GM18867 (cell line): ENCODE data around the gene RPS16.

Experiments
- ATAC-seq: cut with Tn5 transposase; IDR thresholded peaks from one replicate; pipeline ENCODE4 v1.9.1; 2021; ENCODE audit warnings: mild to moderate bottlenecking, moderate library complexity; ENCODE audit not compliant: unreplicated experiment

RPS16 gene

DNA sequence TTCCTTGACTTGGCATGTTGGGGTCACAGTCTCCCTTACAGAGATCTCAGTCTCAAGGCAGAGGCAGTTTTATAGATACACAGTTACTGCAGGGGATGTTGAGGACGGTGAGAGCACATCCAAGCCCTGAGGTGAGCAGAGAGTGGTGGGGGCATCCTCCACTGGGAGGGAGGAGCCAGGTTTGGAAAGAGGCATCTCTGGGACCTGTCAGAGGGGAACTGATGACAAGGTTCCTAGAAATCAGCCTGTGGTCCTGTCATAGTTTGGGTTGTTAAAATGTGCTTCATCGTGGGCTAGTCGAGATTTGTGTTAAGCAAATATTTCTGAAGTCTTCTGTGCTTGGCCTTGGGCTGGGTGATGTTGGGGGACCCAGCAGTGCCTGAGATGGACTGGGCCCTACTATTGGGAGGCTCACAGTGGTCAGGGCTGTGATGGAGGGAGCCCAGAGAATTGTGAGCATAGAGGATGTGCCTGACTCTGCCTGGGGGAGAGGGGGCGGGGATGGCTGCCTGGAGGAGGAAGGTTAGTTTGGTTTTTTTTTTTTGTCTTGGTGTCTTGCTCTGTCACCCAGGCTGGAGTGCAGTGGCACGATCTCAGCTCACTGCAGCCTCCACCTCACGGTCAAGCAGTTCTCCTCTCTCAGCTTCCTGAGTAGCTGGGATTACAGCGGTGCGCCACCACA, 13.5 kb upstream of the RPS16 start:
- no peak for ATAC-seq

DNA sequence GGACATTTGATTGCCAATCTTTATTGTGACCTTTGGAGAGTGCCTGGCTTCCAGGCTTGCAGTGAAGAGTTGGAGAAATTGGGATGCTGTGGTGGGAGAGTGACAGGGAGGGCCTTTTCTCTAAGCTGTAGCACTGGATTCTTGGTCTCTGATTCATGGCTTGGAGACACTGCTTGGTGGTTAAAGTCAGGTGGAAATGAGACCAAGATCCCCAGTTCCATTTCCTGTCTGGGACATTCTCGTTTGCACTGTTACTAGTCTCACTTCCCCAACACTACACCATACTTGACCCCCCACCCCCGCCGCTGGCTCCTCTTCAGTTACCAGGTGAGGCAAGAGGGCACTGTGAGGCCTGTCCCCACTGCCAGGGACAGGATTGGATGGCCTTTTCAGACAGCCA, 12.5 kb upstream of the RPS16 start:
- ATAC-seq: no peak

DNA sequence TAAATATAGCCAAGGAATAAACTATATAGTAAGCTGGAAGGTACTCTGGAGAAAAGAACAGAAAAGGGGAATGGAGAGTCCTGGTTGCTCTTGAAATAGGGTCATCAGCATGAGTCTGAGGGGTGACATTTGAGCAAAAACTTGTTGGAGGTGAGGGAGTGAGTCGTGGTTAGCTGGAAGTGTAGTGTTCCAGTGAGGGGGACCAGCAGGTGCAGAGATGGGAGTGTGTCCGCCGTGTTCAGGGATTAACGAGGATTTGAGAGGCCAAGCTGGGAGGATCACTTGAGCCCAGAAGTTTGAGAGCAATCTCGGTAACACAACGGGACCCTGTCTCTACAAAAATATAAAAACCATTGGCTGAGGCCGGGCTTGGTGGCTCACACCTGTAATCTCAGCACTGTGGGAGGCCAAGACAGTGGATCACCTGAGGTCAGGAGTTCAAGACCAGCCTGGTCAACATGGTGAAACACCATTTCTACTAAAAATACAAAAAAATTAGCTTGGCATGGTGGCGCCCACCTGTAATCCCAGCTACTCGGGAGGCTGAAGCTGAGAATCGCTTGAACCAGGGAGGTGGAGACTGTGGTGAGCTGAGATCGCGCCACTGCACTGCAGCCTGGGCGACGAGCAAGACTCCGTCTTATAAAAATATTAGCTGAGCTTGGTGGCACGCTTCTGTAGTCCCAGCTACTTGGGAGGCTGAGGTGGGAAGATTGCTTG, 10.8 kb upstream of the RPS16 start:
- no peak for ATAC-seq

DNA sequence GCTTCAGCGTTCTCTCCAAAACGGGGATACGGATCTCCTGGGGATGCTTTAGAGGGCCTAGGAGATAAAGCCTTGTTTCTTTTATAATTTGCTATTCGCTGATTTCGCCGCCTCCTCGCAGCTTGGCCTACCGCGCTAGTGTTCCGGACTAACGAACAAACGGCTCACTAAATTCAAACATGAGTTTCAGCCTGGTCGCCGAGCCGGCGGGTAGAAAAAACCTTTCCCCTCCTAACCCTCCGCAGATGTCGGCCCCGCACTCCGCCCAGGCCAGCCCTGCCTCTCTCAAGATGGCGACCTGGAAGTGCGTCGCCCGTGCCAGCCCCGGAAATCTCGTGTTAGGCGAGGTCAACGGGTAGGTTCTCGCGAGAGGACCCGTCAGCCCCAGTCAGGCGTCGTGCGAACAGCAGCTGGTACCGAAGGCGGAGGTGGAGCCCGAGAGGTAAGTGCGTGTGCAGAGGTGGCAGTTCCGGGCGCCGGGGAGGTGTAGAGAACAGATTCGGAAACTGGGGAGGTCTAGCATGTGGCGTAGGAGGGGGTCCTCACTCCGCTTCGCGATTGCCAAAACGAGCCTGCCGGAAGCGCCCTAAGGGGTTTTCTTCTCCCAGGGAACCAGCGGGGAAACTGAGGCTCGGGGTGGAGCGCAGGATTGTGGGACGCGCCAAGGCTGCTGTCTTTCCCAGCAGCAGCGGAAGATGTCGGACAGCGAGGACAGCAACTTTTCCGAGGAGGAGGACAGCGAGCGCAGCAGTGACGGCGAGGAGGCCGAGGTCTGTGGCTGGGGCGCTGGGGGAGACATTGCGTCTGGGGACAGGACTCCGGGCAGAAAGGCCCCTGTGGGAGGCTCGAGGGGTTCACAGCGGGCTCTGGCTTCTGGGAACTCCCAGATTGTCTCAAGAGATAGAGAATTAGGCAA, 9.7 kb upstream of the RPS16 start, which contains the start of gene SUPT5H:
Gene SUPT5H, plus strand, starts transcription at position 387 of the 916 bp plus-strand sequence. Its CDS starts 309 bp downstream, at position 696.
- ATAC-seq: peak; percentile 87

DNA sequence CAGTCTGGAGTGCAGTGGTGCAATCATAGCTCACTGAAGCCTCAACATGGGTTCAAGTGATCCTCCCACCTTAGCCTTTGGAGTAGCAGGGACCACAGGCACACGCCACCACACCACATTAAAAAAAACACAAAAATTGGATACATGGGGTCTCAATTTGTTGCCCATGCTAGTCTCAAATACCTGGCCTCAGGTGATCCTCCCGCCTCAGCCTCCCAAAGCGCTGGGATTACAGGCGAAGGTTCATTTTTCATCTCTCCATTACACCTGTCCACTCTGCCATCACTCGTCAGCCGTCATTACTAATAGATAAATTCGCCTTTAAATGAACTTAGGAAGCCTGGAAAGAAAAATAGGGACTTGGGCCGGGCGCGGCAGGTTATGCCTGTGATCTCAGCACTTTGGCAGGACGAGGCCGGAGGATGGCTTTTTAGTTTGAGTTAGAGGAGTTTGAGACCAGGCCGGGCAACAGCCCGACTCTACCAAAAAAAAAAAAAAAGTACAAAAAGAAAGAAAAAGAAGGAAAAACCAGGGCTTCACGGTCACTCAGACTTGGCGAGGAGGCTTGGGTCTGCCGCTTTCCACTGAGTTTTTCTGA, 8.9 kb upstream of the RPS16 start:
- no peak for ATAC-seq

DNA sequence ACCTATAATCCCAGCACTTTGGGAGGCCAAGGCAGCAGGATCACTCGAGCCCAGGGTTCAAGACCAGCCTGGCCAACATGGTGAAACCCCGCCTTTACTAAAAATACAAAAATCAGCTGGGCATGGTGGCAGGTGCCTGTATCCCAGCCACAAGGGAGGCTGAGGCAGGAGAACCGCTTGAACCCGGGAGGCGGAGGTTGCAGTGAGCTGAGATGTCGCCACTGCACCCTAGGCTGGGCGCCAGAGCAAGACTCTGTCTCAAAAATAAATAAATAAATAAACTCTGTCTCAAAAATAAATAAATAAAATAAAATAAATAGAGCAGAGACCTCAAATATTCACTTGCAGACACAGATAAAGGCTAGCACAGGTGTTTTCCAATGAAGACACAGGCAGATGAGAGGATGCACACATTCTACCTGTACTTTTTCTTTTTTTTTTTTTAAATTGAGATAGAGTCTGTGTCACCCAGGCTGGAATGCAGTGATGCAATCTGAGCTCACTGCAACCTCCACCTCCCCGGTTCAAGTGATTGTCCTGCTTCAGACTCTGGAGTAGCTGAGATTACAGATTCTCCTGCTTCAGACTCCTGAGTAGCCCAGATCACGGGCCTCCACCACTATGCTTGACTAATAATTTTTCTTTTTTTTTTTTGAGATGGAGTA, 2.7 kb upstream of the RPS16 start:
- no peak for ATAC-seq

DNA sequence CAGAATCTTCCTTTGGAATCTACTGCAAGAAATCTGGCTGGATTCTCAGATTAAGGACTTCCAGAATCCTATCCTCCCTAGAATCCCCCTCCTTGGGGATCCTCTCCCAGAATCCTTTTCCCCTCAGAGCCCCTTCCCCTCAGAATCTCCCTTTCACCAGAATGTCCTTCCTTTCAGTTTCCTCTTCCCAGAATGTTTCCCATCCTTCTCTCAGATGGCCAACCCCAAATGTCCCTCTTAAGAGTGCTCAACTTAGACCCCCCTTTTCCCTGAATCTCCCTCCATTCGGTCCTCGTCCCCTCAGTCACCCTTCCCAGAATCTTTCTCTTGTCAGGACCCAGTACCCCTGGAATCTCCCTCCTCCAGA, 584 bp upstream of the RPS16 start:
- no peak for ATAC-seq

DNA sequence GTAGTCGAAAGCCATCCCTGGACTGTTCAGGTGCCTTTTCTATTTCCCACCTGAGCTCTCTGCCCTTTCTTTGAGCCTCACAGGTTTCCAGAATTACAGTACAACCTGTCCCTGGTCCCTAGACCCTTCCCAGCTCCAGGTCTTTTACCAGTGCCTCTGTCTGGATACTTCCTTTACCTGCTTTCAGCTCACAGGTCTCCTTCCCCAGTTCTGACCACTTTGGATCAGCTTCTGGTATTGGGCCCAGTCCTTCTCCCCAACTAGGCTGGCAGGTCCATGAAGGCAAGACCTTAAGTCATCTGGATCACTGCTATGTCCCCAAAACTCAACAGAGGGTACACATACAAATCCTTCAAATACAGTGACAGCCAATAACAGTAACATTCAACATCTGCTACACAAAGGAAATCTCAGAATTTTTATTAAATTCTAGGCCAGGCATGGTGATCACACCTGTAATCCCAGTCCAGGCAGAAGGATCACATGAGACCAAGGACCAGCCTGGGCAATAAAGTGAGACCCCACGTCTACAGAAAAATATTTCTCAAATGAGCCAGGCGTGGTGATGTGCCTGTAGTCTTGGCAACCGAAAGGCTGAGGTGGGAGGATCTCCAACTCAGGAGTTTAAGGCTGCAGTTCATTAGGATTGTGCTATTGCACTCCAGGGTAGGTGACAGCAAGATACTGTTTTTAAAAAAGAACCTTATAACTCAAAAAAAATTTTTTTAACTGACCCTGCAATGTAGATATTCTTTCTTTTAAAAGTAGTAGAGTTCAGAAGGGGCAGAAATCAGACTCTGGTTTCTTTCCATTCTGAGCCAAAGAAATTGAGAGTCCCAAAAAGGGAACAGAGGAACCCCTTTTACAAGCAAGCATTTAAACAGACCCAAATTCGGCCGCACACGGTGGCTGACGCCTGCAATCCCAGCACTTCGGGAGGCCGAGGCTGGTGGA, 1.3 kb downstream of the RPS16 start:
- ATAC-seq: no peak

DNA sequence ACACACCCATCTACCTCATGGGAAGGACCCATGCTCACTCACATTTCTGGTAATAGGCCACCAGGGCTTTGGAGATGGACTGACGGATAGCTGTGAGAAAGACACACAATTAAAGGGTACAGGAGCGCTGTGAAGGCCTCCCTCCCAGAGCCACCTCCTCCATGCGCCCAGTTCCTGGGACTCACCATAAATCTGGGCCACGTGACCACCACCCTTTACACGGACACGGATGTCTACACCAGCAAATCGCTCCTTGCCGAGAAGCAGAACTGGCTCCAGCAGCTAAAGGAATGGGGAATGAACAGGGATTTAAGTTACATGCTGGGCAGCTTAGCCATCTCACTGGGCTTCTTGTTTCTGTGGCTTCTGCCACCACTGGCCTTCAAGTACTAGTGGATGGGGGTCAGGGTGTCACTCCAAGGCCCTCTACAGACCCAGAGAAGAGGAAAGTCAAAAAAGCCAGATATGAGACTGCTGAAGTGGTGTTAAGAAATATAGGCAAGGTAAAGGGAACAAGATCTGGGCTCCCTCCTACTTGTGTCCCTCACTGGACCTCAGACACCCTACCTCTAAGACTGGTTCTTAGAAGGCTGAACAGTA, 2.2 kb downstream of the RPS16 start:
- ATAC-seq: no peak

DNA sequence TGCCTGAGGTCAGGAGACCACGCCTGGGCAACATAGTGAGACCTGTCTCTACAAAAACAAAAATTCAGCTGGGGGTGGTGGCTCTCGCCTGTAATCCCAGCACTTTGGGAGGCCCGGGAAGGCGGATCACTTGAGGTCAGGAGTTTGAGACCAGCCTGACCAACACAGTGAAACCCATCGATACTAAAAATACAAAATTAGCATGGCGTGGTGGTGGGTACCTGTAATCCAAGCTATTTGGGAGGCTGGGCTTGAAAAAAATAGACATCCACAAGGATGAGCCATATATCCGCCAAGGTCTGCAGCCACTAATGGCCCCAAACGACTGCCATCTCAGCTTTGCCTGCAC, 3.1 kb downstream of the RPS16 start:
- no peak for ATAC-seq

DNA sequence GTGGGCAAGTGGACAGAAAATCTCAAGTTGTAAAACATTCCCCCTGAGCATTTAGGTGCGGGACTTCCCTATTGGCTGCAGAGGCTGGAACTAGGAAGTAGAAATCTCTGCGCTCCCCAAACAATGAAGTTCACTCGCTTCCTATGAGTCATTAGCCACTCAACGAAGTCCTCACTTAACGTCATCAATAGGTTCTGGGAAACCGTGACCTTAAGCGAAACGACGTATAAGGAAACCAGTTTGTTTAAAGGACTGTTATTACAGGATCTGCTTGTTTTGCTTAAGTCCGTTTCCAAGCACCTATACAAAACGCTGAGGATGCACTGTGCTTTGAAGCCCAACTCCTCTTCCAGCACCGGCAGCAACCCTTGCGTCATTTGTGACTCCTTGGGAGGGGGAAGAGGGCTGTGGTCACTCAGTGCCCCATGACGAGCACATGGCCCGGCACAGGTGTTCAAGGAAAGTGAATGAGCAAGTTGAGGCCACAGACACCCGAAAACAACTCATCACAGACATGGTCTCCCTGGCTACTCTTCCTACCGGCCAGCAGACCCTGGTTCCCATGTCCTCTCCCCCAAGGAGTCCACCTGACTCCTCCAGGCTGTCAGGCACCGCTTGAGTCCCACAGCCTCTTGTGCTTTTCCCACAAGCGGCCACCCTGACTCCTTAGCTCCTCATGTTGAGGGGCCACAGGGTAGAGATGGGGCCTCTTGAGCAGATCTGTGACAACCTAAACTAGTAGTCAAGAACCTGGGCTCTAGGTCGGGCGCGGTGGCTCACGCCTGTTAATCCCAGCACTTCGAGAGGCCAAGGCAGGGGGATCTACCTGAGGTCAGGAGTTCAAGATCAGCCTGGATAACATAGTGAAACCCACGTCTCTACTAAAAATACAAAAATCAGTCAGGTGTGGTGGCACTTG, 4.8 kb downstream of the RPS16 start:
- peak; percentile 30 for ATAC-seq

DNA sequence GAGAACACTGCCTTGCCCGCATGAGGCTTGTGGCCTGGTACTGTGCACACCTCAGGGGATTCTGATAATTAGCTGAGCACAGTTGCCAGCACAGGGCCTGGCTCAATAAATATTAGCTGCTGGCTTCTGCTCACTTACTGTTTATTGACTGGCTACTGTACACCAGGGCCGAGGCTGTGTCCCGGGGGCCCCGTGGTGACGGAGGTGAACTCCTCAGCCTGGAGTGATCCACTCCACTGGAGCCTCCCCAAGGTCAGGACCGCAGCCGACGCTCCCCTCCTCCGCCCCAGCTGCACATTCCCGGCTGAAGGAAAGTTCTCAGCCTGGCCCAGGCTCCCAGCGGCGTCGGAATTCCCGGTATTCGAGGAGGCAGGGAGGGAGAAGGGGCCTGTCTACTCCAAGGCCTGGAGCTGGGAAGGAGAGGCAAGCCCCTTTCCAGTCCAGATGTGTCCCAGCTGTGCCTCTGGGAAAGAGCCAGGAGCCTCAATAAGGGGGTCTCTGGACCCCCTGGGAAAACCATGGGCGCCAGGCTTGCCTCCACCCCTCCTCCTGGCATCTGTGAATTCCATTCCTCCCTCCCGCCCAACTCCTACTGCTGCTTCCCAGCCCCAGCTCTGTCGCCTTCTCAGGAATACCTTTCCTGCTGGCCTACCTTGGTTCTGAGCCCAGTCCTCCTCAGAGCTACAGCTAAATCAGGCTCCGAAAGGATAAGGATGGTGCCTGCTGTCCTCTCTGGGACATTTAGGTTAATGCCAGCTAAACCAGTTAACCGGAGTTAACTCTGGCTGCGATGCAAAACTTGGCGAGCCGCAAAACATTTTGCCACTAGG, 7.3 kb downstream of the RPS16 start:
- ATAC-seq: no peak

DNA sequence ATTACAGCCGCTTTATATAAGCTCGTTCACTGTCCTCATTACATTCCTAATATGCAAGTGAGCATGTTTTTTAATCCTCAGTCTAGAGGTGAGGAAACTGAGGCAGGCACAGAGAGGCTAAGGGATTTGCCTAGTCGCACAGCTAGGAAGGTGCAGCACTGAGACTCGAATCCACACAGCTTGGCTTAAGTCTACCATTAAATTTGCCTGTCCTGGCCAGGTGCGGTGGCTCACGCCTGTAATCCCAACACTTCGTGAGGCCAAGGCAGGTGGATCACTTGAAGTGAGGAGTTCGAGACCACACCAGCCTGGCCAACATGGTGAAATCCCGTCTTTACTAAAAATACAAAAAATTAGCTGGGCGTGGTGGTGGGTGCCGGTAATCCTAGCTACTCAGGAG, 8.0 kb downstream of the RPS16 start:
- no peak for ATAC-seq

DNA sequence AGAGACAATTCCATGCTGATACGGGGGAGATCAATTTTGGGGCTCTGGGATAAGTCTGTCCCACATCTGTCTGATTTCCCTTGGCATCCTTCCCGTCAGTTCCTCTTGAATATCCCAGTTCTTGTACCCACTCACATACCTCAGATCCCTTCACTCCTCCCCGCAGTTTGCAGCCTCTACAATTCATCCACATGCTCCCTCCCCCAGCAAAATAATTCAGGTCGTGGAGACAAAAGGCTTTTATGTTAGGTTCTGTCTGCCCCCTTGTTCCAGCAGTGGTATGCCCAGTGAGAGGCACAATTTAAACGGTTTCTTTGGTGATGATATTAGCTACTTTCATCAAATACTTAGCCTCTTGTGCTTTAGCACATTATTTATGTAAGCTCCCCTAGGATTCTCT, 9.6 kb downstream of the RPS16 start:
- no peak for ATAC-seq

DNA sequence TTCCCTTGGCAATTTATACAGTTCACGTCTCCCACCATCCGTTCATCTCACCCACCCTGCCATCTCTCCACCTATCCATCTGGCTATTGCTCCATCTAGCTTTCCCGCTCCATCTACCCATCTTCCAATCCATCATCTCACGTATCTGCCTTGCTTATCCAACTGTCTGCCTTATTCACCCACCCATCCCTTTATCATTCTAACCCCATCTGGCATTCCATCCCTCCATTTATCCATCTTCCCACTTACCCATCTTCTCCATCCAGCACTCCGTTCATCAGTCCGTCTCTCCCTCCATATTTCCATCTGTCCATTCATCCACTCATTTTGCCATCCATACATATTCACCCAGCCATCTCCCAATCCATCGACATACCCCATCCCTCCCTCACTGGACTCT, 10.0 kb downstream of the RPS16 start:
- ATAC-seq: no peak

DNA sequence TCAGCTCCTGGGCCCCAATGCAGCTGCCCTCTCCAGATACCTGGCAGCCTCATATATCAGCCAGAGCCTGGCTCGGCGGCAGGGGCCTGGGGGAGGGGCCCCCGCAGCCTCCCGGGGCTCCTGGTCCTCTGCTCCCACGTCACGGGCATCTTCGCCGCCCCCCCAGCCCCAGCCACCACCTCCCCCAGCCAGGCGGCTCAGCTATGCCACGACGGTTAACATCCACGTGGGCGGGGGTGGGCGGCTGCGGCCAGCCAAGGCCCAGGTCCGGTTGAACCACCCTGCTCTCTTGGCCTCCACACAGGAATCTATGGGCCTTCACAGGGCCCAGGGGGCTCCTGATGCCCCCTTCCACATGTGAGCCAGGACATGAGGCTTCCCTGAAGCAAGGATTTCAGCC, 10.8 kb downstream of the RPS16 start:
- no peak for ATAC-seq
